Aortic smooth muscle cell (primary cell): ENCODE data around the gene SIAH2. TPM values are rescaled to one million over a fixed set of nuclear protein-coding genes. Genes with fewer than 3 reads are reported as not detected.

Source experiments
- total RNA-seq: library from RNA; depleted of rRNA; stranded (reverse); fragments of >200 nt; gene quantifications from 2 replicates; pipeline ENCODE4 v1.2.3, GENCODE V29; 2014

Gene SIAH2, protein sequence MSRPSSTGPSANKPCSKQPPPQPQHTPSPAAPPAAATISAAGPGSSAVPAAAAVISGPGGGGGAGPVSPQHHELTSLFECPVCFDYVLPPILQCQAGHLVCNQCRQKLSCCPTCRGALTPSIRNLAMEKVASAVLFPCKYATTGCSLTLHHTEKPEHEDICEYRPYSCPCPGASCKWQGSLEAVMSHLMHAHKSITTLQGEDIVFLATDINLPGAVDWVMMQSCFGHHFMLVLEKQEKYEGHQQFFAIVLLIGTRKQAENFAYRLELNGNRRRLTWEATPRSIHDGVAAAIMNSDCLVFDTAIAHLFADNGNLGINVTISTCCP
- 13.3 and 15.0 TPM in 2 replicates for total RNA-seq

DNA sequence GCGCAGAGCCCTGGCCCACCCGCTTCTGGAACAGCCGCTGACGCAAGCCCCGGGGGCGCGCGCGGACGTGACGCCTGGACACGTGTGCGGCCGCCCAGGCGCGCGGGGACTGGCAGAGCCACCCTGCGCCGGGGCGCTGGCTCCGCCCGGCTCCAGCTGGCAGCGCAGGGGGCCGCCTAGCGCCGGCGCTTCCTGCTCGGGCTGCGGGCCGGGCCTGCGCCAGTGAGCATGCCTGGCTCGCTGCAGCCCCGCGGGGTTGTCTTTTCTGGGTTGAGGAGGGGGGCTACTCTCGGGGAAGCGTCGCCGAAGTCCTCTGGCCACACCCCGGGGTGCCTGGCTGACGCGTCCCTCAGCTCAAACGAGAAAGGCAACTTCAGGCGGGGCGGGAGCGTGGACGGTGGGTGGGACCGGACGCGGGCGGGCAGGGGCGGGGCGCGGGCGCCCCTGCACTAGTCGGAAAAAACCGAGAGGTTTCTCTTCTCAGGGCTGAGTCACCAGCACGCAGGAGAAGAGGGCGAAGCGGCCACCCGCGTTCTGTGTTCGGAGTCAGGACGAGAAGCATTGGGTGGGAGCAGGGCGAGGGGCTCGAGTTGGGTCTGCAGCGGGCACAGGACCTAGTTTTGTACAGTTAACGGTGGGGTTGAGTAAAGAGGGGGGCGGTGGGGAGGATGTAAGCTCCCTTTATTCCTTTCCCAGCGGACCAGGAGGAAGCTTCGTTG, at the start of gene SIAH2:
SIAH2 (minus strand) TSS at position 48 of the 719 bp plus-strand sequence. CDS start 320 bp downstream, outside the sequence.

DNA sequence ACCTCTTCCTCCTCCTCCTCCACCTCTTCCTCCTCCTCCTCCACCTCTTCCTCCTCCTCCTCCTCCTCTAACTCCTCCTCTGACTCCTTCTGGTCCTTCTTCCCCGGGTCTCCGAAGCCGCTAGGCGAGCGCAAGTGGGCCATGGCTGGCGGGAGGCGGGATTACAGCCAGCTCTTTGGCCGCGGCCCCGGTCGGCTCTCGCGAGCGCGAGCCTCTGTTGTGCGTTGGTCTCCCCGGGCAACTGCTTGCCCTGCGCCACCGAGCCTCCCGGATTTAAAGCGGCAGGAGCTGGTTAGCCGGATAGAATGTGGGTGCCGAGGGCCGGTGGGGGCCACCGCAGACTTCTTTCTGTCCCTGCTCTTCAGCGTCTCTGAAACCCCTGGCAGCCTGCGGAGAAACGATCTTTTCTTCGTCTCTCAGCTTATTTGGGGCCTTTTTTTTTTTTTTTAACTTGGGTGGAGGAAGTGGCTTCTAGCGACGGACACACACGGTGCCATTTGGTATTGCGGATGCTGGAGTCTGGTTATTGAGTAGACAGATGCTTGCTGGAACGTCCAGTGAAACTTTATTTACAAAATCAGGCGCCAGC, 59.1 kb downstream of the SIAH2 start, which contains the start of gene ERICH6:
ERICH6 (minus strand) TSS at position 165 of the 589 bp plus-strand sequence; CDS start at position 143, 22 bp downstream.

Other genes with a start within 250 kb of the SIAH2 start
- 124 and 159 TPM in 2 replicates for gene SERP1, start 216.7 kb downstream of the SIAH2 start, total RNA-seq
- 110 and 131 TPM in 2 replicates for gene EIF2A, start 216.4 kb downstream of the SIAH2 start, total RNA-seq
- 145 and 189 TPM in 2 replicates for gene SELENOT, start 159.8 kb downstream of the SIAH2 start, total RNA-seq
- 0.06 and 0.13 TPM in 2 replicates for gene ERICH6, start 59.2 kb downstream of the SIAH2 start, total RNA-seq
- gene MINDY4B, start 142.3 kb upstream of the SIAH2 start, total RNA-seq = not detected in 2 replicates
- not detected in 2 replicates for gene CLRN1, start 209.6 kb upstream of the SIAH2 start, total RNA-seq